COR-L47 (cell line): ENCODE measurements around the gene HS3ST3A1.

ENCODE experiments used
- DNase-seq: peaks from one replicate; lab custom pipeline; 2025; lab: John Stamatoyannopoulos, UW

The HS3ST3A1 gene

GRCh38 chr17:13491916-13492736 is 109.6 kb downstream of the HS3ST3A1 start:
- no peak for DNase-seq

- no peak for DNase-seq
Measured at GRCh38 chr17:13491491-13491890, 110.2 kb downstream of the HS3ST3A1 start.

- DNase-seq: no peak
Measured at GRCh38 chr17:13490906-13491482, 110.7 kb downstream of the HS3ST3A1 start.

GRCh38 chr17:13490427-13490826 is 111.3 kb downstream of the HS3ST3A1 start:
- no peak for DNase-seq

GRCh38 chr17:13485327-13485726 is 116.4 kb downstream of the HS3ST3A1 start:
- DNase-seq: no peak

- DNase-seq: no peak
Measured at GRCh38 chr17:13484020-13484419, 117.7 kb downstream of the HS3ST3A1 start.

GRCh38 chr17:13480877-13481276 is 120.9 kb downstream of the HS3ST3A1 start:
- DNase-seq: no peak

- DNase-seq: no peak
Measured at GRCh38 chr17:13478326-13478830, 123.4 kb downstream of the HS3ST3A1 start.

GRCh38 chr17:13477180-13477611 is 124.5 kb downstream of the HS3ST3A1 start:
- DNase-seq: no peak

GRCh38 chr17:13476720-13477119 is 125.0 kb downstream of the HS3ST3A1 start:
- DNase-seq: no peak

- no peak for DNase-seq
Measured at GRCh38 chr17:13475574-13476223, 126.0 kb downstream of the HS3ST3A1 start.

- no peak for DNase-seq
Measured at GRCh38 chr17:13474073-13474800, 127.5 kb downstream of the HS3ST3A1 start.

- no peak for DNase-seq
Measured at GRCh38 chr17:13465678-13466077, 136.1 kb downstream of the HS3ST3A1 start.

GRCh38 chr17:13462673-13463124 is 139.0 kb downstream of the HS3ST3A1 start:
- no peak for DNase-seq

GRCh38 chr17:13462146-13462545 is 139.6 kb downstream of the HS3ST3A1 start:
- DNase-seq: no peak

- no peak for DNase-seq
Measured at GRCh38 chr17:13460261-13461000, 141.3 kb downstream of the HS3ST3A1 start.

GRCh38 chr17:13457783-13458182 is 143.9 kb downstream of the HS3ST3A1 start:
- DNase-seq: no peak
